ENCODE data around the gene PACSIN2. TPM values are rescaled to one million over a fixed set of nuclear protein-coding genes. Genes with fewer than 3 reads are reported as not detected.

PACSIN2 gene
- total RNA-seq, 1 donor from 2014 or later, result 128 TPM

DNA sequence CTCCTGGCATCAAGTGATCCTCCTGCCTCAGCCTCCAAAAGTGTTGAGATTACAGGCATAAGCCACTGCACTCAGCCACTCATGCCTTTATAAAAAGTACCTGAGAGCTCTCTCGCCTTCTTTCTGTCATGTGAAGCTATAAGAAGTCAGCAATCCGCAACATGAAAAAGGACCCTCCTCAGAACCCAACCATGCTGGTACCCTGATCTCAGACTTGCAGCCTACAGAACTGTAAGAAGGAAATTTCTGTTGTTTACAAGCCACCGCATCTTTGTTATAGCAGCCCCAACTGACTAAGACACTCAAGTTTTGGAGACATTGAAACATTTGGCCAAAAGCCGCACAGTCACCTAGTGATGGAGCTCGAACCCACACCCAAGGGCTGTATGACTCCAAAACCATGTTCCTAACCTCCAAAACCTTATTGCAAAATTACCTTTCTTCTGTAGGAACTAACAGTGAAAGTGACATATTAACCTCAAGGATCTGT lies 8.9 kb downstream of the PACSIN2 start:
- intact Hi-C loops (cut with DNase I), result no loop called here
- no peak overlapping the region for H3K4me3 ChIP-seq
- ATAC-seq (no peak), DNase-seq (no peak)
- H3K9me3 ChIP-seq, result no peaks in the 10 kb centered on the region
- TF ChIP-seq, protein P1, sequence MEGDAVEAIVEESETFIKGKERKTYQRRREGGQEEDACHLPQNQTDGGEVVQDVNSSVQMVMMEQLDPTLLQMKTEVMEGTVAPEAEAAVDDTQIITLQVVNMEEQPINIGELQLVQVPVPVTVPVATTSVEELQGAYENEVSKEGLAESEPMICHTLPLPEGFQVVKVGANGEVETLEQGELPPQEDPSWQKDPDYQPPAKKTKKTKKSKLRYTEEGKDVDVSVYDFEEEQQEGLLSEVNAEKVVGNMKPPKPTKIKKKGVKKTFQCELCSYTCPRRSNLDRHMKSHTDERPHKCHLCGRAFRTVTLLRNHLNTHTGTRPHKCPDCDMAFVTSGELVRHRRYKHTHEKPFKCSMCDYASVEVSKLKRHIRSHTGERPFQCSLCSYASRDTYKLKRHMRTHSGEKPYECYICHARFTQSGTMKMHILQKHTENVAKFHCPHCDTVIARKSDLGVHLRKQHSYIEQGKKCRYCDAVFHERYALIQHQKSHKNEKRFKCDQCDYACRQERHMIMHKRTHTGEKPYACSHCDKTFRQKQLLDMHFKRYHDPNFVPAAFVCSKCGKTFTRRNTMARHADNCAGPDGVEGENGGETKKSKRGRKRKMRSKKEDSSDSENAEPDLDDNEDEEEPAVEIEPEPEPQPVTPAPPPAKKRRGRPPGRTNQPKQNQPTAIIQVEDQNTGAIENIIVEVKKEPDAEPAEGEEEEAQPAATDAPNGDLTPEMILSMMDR (IDR thresholded peaks at IDR 0.05), result no peak
- no peaks in the 10 kb centered on the region for H3K27me3 ChIP-seq
- peak overlapping the region; percentile 53 for H3K27ac ChIP-seq
- no peaks in the 10 kb centered on the region for H3K36me3 ChIP-seq
- H3K4me1 ChIP-seq, result peaks cover 78% of the 10 kb centered on the region

DNA sequence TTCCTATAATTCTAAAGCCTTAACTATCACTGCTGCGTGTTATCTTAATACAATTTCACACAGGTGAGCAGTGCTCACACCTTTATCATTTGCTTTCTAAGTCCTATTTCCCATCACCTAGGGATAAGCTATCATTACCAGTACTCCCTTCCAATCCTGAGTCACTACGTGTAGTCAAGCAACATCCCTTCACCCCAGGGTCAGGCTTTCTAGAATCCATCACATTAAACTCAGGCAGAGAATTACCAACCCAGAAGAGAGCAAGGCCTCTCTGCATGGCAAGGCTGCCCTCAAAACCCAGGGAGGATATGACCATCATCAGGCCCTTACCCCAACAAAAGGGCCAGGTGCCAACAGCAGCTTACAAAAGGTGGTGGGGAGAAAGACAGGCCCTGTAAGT lies 9.8 kb downstream of the PACSIN2 start:
- H3K27me3 ChIP-seq, result no peaks in the 10 kb centered on the region
- H3K4me1 ChIP-seq, result peaks cover 88% of the 10 kb centered on the region
- no peak overlapping the region for H3K4me3 ChIP-seq
- H3K9me3 ChIP-seq, result no peaks in the 10 kb centered on the region
- DNase-seq (no peak), ATAC-seq (no peak)
- H3K36me3 ChIP-seq, result no peaks in the 10 kb centered on the region
- intact Hi-C loops (cut with DNase I), result no loop called here
- no peak overlapping the region for H3K27ac ChIP-seq
- TF ChIP-seq, protein P1 (IDR thresholded peaks at IDR 0.05), result no peak

- Histone ChIP-seq H3K9me3 (no peaks in the 10 kb centered on the region), H3K27ac (peak overlapping the region; percentile 32), H3K4me1 (peaks cover 91% of the 10 kb centered on the region), H3K27me3 (no peaks in the 10 kb centered on the region), H3K36me3 (no peaks in the 10 kb centered on the region), H3K4me3 (no peak overlapping the region)
- peak; percentile 49 for ATAC-seq
- TF ChIP-seq, protein P1 (IDR thresholded peaks at IDR 0.05), result no peak
- intact Hi-C loops (cut with DNase I), result no loop called here
- DNase-seq, result no peak
Measured at GRCh38 chr22:43004362-43005035, 10.4 kb downstream of the PACSIN2 start.

DNA sequence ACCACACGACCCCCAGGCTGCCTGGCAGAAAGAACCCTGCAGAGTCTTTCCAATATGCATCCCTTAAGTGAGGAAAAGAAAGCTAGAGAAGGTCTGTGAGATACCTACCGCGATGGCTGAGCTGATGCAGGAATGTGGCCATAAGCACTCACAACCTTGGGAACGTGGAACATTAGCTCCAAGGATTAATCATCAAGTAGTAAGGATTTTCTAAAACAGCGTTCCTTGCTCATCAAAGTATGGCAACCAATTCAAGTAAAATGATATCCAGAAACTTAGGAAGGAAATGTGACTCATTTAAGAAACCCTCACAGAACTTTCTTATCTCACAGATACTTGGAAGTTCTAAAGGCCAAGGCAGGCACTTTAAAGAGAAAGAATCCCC lies 12.8 kb downstream of the PACSIN2 start:
- DNase-seq, result no peak
- H3K27me3 ChIP-seq, result no peaks in the 10 kb centered on the region
- no peak overlapping the region for H3K27ac ChIP-seq
- H3K36me3 ChIP-seq, result no peaks in the 10 kb centered on the region
- H3K9me3 ChIP-seq, result no peaks in the 10 kb centered on the region
- peaks cover 77% of the 10 kb centered on the region for H3K4me1 ChIP-seq
- intact Hi-C loops (cut with DNase I), result no loop called here
- TF ChIP-seq, protein P1 (IDR thresholded peaks at IDR 0.05), result no peak
- H3K4me3 ChIP-seq, result no peak overlapping the region
- ATAC-seq, result no peak

GRCh38 chr22:43001271-43002201 lies 13.4 kb downstream of the PACSIN2 start:
- intact Hi-C loops (cut with DNase I), result no loop called here
- no peaks in the 10 kb centered on the region for H3K9me3 ChIP-seq
- H3K4me1 ChIP-seq, result peaks cover 83% of the 10 kb centered on the region
- no peaks in the 10 kb centered on the region for H3K27me3 ChIP-seq
- H3K36me3 ChIP-seq, result no peaks in the 10 kb centered on the region
- TF ChIP-seq, protein P1 (IDR thresholded peaks at IDR 0.05), result no peak
- H3K27ac ChIP-seq, result peak overlapping the region; percentile 52
- no peak for DNase-seq
- no peak overlapping the region for H3K4me3 ChIP-seq
- peak; percentile 67 for ATAC-seq
